Prostate gland (tissue), 2 donors: Measurements from ENCODE around the gene CMA1. TPM values are rescaled to one million over a fixed set of nuclear protein-coding genes. Genes with fewer than 3 reads are reported as not detected.
"Not testable (repeated sequence)": the region's sequence is repeated elsewhere in the genome, so short reads cannot be mapped to it uniquely, and the experiment has no call there.

ENCODE experiments used
- DNase-seq: peaks from one replicate; pipeline ENCODE4 v3.0.0-alpha.2; 2019; ENCODE audit warnings: low spot score
- H3K27ac ChIP-seq, 2 donors: fragments of 200-600 bp; sonication (generic); 2 replicates each; pipeline ENCODE4 v1.5.1; 2017 to 2019
- H3K27me3 ChIP-seq: fragments of 200-600 bp; sonication (generic); replicated peaks from 2 replicates; pipeline ENCODE4 v1.5.1; 2019; ENCODE audit not compliant: insufficient read depth
- H3K36me3 ChIP-seq, 2 donors: fragments of 200-600 bp; sonication (generic); 1 replicate in 1 of 2; 2 replicates in 1 of 2; pipeline versions ENCODE4 v1.5.1 to v1.8.1; 2017 to 2019
- H3K4me1 ChIP-seq: fragments of 200-600 bp; sonication (generic); replicated peaks from 2 replicates; pipeline ENCODE4 v1.5.1; 2019
- H3K4me3 ChIP-seq, 2 donors: fragments of 200-600 bp; sonication (generic); 2 replicates each; pipeline ENCODE4 v1.5.1; 2017 to 2019
- H3K9me3 ChIP-seq: fragments of 200-600 bp; sonication (generic); 2 replicates; pipeline ENCODE4 v1.5.1; 2017
- POLR2A ChIP-seq: fragments of 450-650 bp; IDR thresholded peaks from one replicate; pipeline ENCODE4 v1.6.1; 2016; ENCODE audit warnings: antibody characterized with exemption, mild to moderate bottlenecking
- POLR2AphosphoS5 ChIP-seq: sonication (generic); formaldehyde crosslinking; IDR thresholded peaks from one replicate; pipeline ENCODE4 v1.6.1; 2017; ENCODE audit warnings: antibody characterized with exemption
- WGBS: methylation state at CpG from one replicate; pipeline ENCODE4 v1.1.5; 2018; 5-methylcytosine and 5-hydroxymethylcytosine counted together
- intact Hi-C: fragments of 100-400 bp; cut with DNase I; formaldehyde crosslinking; loops from one replicate; pipeline ENCODE4 v1.14.2; 2022
- total RNA-seq, 2 donors: library from RNA; depleted of rRNA; stranded (reverse); fragments of >200 nt; gene quantifications; one replicate each; pipeline ENCODE4 v1.1.0, GENCODE V29; 2016
- TF ChIP-seq, protein P1 (sequence below), 4 experiments: fragments of 200-600 bp in 2 of 4; fragments of 450-650 bp in 2 of 4; sonication (generic) in 2 of 4; IDR thresholded peaks; 1 replicate in 3 of 4; 2 replicates in 1 of 4; pipeline ENCODE4 v1.5.1; 2016 to 2019; ENCODE audit warnings: antibody characterized with exemption in 4 of 4, mild to moderate bottlenecking in 2 of 4, moderate library complexity in 2 of 4

CMA1 gene, protein sequence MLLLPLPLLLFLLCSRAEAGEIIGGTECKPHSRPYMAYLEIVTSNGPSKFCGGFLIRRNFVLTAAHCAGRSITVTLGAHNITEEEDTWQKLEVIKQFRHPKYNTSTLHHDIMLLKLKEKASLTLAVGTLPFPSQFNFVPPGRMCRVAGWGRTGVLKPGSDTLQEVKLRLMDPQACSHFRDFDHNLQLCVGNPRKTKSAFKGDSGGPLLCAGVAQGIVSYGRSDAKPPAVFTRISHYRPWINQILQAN
- not detected for total RNA-seq

DNA sequence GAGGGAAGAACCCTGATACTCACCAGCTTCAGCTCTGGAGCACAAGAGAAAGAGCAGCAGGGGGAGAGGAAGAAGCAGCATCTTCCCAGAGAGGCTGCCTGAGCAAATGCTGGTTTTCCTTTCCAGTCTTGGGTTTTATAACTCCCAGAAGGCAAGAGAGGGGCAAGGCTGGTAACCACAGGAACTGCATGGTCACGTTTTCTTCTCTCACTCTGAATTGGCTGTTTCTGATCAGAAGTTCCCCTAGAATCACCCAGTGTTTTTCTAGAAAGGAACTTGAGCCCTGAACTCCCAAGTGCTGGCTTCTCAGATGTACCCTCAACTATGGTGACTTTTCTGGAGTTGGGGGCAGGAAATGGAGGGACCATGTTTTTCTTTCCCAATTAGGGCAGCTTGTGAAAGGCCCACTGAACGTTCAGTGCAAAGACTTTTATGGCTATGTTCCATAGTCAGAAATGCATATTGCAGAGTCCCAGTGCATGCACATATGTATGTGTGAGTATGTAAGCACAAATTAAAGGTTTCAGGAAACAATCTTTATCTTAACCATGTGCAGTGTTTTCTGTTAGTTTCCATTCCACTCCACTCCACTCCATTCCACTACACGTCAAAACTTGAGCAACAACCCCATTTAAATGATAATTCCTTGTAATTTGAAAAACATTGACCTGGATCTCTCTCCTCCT is at the start of gene CMA1:
Gene CMA1, minus strand, starts transcription at position 111 of the 686 bp plus-strand sequence. Its CDS starts 30 bp downstream, at position 81.
- intact Hi-C loops: no loop called here
- H3K4me1 ChIP-seq: no peaks in the 10 kb centered on the region
- no peaks in the 10 kb centered on the region for H3K27me3 ChIP-seq
- H3K9me3 ChIP-seq: no peaks in the 10 kb centered on the region
- 55% methylated on average over 3 of the region's 3 CpGs for WGBS
- H3K4me3 ChIP-seq: no peak within 1 kb of the TSS
- TF ChIP-seq, protein P1, sequence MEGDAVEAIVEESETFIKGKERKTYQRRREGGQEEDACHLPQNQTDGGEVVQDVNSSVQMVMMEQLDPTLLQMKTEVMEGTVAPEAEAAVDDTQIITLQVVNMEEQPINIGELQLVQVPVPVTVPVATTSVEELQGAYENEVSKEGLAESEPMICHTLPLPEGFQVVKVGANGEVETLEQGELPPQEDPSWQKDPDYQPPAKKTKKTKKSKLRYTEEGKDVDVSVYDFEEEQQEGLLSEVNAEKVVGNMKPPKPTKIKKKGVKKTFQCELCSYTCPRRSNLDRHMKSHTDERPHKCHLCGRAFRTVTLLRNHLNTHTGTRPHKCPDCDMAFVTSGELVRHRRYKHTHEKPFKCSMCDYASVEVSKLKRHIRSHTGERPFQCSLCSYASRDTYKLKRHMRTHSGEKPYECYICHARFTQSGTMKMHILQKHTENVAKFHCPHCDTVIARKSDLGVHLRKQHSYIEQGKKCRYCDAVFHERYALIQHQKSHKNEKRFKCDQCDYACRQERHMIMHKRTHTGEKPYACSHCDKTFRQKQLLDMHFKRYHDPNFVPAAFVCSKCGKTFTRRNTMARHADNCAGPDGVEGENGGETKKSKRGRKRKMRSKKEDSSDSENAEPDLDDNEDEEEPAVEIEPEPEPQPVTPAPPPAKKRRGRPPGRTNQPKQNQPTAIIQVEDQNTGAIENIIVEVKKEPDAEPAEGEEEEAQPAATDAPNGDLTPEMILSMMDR (IDR thresholded peaks at IDR 0.05): no peak
- TF ChIP-seq POLR2A (no peak), POLR2AphosphoS5 (no peak)
- DNase-seq: no peak
- no peak within 1 kb of the TSS for H3K27ac ChIP-seq
- H3K36me3 ChIP-seq: no peaks in the 10 kb centered on the region

- no peaks in the 10 kb centered on the region for H3K36me3 ChIP-seq
- H3K4me1 ChIP-seq: no peaks in the 10 kb centered on the region
- no peak for TF ChIP-seq POLR2A
- no peak for TF ChIP-seq POLR2AphosphoS5
- TF ChIP-seq, protein P1 (IDR thresholded peaks at IDR 0.05): no peak
- H3K27me3 ChIP-seq: no peaks in the 10 kb centered on the region
- no peak overlapping the region for H3K27ac ChIP-seq
- no peak overlapping the region for H3K4me3 ChIP-seq
- WGBS: 49% methylated on average over 4 of the region's 4 CpGs
- DNase-seq: no peak
- intact Hi-C loops: no loop called here
- H3K9me3 ChIP-seq: no peaks in the 10 kb centered on the region
Measured at GRCh38 chr14:24556756-24557155, 48.7 kb upstream of the CMA1 start.

- H3K4me3 ChIP-seq, H3K4me1 ChIP-seq, DNase-seq, intact Hi-C loops, H3K27ac ChIP-seq, H3K36me3 ChIP-seq, H3K27me3 ChIP-seq, H3K9me3 ChIP-seq: not testable (repeated sequence)
- 40% methylated on average over 1 of the region's 1 CpG for WGBS
Measured at GRCh38 chr14:24549064-24549463, 41.0 kb upstream of the CMA1 start.

- no peak for DNase-seq
- WGBS: 70% methylated on average over 2 of the region's 2 CpGs
- no peaks in the 10 kb centered on the region for H3K36me3 ChIP-seq
Measured at GRCh38 chr14:24542346-24542936, 34.4 kb upstream of the CMA1 start.

DNA sequence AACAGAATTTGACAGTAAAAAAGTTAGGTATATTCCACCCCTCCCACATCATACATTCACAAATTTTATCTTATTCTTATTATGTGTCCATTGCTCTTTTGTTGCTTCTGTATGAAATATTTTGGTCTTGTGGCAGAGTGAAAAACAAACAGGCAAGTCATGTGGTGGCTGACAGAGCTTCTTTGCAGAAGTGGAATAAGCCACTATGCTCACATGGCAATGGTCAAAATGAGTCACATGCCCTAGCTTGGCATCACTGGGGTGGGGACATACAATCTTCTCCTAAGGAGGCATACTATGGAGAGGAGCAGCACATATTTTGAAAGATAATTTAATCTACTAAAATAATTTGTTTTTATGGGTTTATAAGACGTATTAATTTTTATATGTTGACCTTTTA is 27.7 kb upstream of the CMA1 start:
- TF ChIP-seq, protein P1 (IDR thresholded peaks at IDR 0.05): no peak
- TF ChIP-seq POLR2AphosphoS5: no peak
- no peak for TF ChIP-seq POLR2A
- Histone ChIP-seq H3K4me3 (no peak overlapping the region), H3K36me3 (no peaks in the 10 kb centered on the region), H3K27me3 (no peaks in the 10 kb centered on the region), H3K4me1 (no peaks in the 10 kb centered on the region), H3K27ac (no peak overlapping the region), H3K9me3 (no peaks in the 10 kb centered on the region)
- no peak for DNase-seq
- intact Hi-C loops: no loop called here
- 34% methylated on average over 1 of the region's 1 CpG for WGBS

More at GRCh38 chr14:24542346-24542936, 34.4 kb upstream of the CMA1 start:
- TF ChIP-seq POLR2A: no peak
- TF ChIP-seq, protein P1 (IDR thresholded peaks at IDR 0.05): no peak
- TF ChIP-seq POLR2AphosphoS5: no peak
- H3K4me3 ChIP-seq: no peak overlapping the region
- no peaks in the 10 kb centered on the region for H3K4me1 ChIP-seq
- no peaks in the 10 kb centered on the region for H3K9me3 ChIP-seq
- H3K27me3 ChIP-seq: no peaks in the 10 kb centered on the region
- H3K27ac ChIP-seq: no peak overlapping the region
- intact Hi-C loops: no loop called here
